Neuronal stem cell (in vitro differentiated cells): ENCODE results near the gene TECTA.

Source experiments
- DNase-seq: peaks from one replicate; pipeline ENCODE4 v3.0.0-alpha.2; 2013; ENCODE audit warnings: low spot score
- H2AFZ ChIP-seq: one replicate; pipeline ENCODE4 v1.6.1; 2013; ENCODE audit warnings: mild to moderate bottlenecking, low read length, inconsistent platforms
- H2AK5ac ChIP-seq: 2 replicates; pipeline ENCODE4 v1.6.1; 2013; ENCODE audit warnings: low read depth, mild to moderate bottlenecking, inconsistent platforms, low read length, moderate library complexity, mixed read lengths
- H2BK120ac ChIP-seq: 2 replicates; pipeline ENCODE4 v1.6.1; 2013; ENCODE audit warnings: low read depth, mild to moderate bottlenecking, inconsistent platforms, low read length, moderate library complexity, mixed read lengths
- H2BK12ac ChIP-seq: one replicate; pipeline ENCODE4 v1.6.1; 2013; ENCODE audit warnings: low read length, inconsistent platforms
- H2BK15ac ChIP-seq: 2 replicates; pipeline ENCODE4 v1.6.1; 2013; ENCODE audit warnings: mild to moderate bottlenecking, low read length, inconsistent platforms, mixed read lengths
- H2BK5ac ChIP-seq: one replicate; pipeline ENCODE4 v1.6.1; 2013; ENCODE audit warnings: inconsistent platforms, mild to moderate bottlenecking, low read length, moderate library complexity
- H3K14ac ChIP-seq: one replicate; pipeline ENCODE4 v1.6.1; 2013; ENCODE audit warnings: low read length, inconsistent platforms
- H3K18ac ChIP-seq: 2 replicates; pipeline ENCODE4 v1.6.1; 2013; ENCODE audit warnings: low read length, inconsistent platforms
- H3K23ac ChIP-seq: 2 replicates; pipeline ENCODE4 v1.6.1; 2013; ENCODE audit warnings: low read depth, mild to moderate bottlenecking, mixed read lengths, low read length, inconsistent platforms; ENCODE audit not compliant: poor library complexity
- H3K27ac ChIP-seq: replicated peaks from 3 replicates; pipeline ENCODE4 v1.5.1; 2013; ENCODE audit warnings: low read length, inconsistent platforms
- H3K27me3 ChIP-seq, 3 experiments: 2 replicates each; pipeline ENCODE4 v1.6.1; 2013; ENCODE audit warnings: low read length in 3 of 3, mild to moderate bottlenecking in 2 of 3, inconsistent platforms in 1 of 3, low read depth in 1 of 3, mixed read lengths in 1 of 3, moderate library complexity in 1 of 3; ENCODE audit not compliant: control insufficient read depth in 3 of 3, insufficient read depth in 3 of 3
- H3K36me3 ChIP-seq, 2 donors: replicated peaks in 1 of 2; 2 replicates each; pipeline ENCODE4 v1.6.1; 2013; ENCODE audit warnings: low read length in 2 of 2; ENCODE audit not compliant: control insufficient read depth in 2 of 2, insufficient read depth in 2 of 2
- H3K4ac ChIP-seq: 2 replicates; pipeline ENCODE4 v1.6.1; 2013; ENCODE audit warnings: inconsistent platforms, mild to moderate bottlenecking, low read length, moderate library complexity
- H3K4me1 ChIP-seq, 2 donors: 1 replicate in 1 of 2; 2 replicates in 1 of 2; pipeline ENCODE4 v1.6.1; 2013; ENCODE audit warnings: low read length in 2 of 2, low read depth in 1 of 2; ENCODE audit not compliant: control insufficient read depth in 2 of 2, insufficient read depth in 1 of 2
- H3K4me2 ChIP-seq: one replicate; pipeline ENCODE4 v1.6.1; 2013; ENCODE audit warnings: mild to moderate bottlenecking, low read length, inconsistent platforms; ENCODE audit not compliant: insufficient read depth, poor library complexity, severe bottlenecking
- H3K4me3 ChIP-seq, 2 donors: 2 replicates each; pipeline ENCODE4 v1.5.1; 2013; ENCODE audit warnings: low read length in 2 of 2, mild to moderate bottlenecking in 2 of 2, inconsistent platforms in 1 of 2, moderate library complexity in 1 of 2
- H3K79me1 ChIP-seq: one replicate; pipeline ENCODE4 v1.6.1; 2013; ENCODE audit warnings: low read depth, mild to moderate bottlenecking, inconsistent platforms, low read length, moderate library complexity
- H3K9ac ChIP-seq: one replicate; pipeline ENCODE4 v1.6.1; 2013; ENCODE audit warnings: mild to moderate bottlenecking, low read depth, low read length, inconsistent platforms; ENCODE audit not compliant: poor library complexity
- H3K9me3 ChIP-seq, 2 donors: replicated peaks in 1 of 2; 2 replicates each; pipeline versions ENCODE3 to v1.6.1; 2013; ENCODE audit warnings: low read length in 2 of 2, mild to moderate bottlenecking in 2 of 2, inconsistent platforms in 1 of 2, low read depth in 1 of 2, mixed read lengths in 1 of 2, moderate library complexity in 1 of 2; ENCODE audit not compliant: control insufficient read depth in 2 of 2, insufficient read depth in 1 of 2
- H4K8ac ChIP-seq: one replicate; pipeline ENCODE4 v1.6.1; 2013; ENCODE audit warnings: low read depth, mild to moderate bottlenecking, inconsistent platforms, low read length, moderate library complexity
- H4K91ac ChIP-seq: one replicate; pipeline ENCODE4 v1.6.1; 2013; ENCODE audit warnings: low read length, low read depth, mild to moderate bottlenecking, inconsistent platforms; ENCODE audit not compliant: poor library complexity
- WGBS, 2 donors: extraction: QIAGEN DNeasy Blood & Tissue Kit; methylation state at CpG; one replicate each; pipeline ENCODE4 v1.1.7; 2013; ENCODE audit warnings: missing lambda C conversion rate in 2 of 2, mixed read lengths in 1 of 2; ENCODE audit not compliant: insufficient read length in 2 of 2, insufficient replicate concordance in 1 of 2; ENCODE audit errors: extremely low coverage in 2 of 2; 5-methylcytosine and 5-hydroxymethylcytosine counted together

The TECTA gene

DNA sequence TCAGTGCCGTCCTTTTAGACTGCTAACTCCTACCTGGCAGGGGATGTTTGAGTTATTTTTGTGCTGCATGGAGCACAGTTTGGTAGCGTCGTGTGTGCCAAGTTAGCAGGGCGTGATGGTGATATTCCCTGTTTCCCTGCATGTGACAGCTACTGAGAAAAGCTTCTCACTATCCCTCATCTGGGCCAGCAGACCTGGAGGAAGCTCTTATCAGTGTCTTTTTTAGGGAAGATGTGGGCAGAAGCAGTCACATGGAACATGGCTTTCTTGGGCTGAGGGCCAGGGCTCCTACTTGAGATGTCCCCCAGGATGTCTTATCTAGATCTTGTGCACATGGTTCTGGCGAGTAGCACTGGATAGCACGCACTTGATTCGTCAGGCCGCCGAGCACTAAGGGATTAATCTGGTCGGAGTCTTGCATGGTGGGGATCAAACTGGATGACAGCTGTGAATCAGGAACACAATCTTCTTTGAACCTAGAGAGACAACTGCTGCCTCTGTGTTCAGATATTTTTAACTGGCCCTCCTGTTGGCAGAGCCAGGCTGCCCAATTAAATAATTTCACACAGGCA lies 33.8 kb downstream of the TECTA start:
- no peaks in the 10 kb centered on the region for H3K4me1 ChIP-seq
- no peak overlapping the region for H3K27ac ChIP-seq
- H3K9ac ChIP-seq, result no peak overlapping the region
- H2BK120ac ChIP-seq, result no peak overlapping the region
- DNase-seq, result no peak
- no peak overlapping the region for H3K18ac ChIP-seq
- no peak overlapping the region for H4K91ac ChIP-seq
- no peak overlapping the region for H3K23ac ChIP-seq
- no peak overlapping the region for H3K4me2 ChIP-seq
- H3K4ac ChIP-seq, result no peak overlapping the region
- no peak overlapping the region for H2AK5ac ChIP-seq
- no peaks in the 10 kb centered on the region for H3K79me1 ChIP-seq
- H3K4me3 ChIP-seq, result no peak overlapping the region
- H3K14ac ChIP-seq, result no peak overlapping the region
- no peaks in the 10 kb centered on the region for H3K27me3 ChIP-seq
- H3K36me3 ChIP-seq, result peaks cover 0 to 3% of the 10 kb centered on the region in 2 donors
- H2BK15ac ChIP-seq, result no peak overlapping the region
- H2BK12ac ChIP-seq, result no peak overlapping the region
- peaks cover 0 to 5% of the 10 kb centered on the region in 2 donors for H3K9me3 ChIP-seq
- H2AFZ ChIP-seq, result no peak overlapping the region
- H2BK5ac ChIP-seq, result no peak overlapping the region
- WGBS, 2 donors, result no CpG with 5 or more reads among the region's 10 CpGs
- H4K8ac ChIP-seq, result no peak overlapping the region

DNA sequence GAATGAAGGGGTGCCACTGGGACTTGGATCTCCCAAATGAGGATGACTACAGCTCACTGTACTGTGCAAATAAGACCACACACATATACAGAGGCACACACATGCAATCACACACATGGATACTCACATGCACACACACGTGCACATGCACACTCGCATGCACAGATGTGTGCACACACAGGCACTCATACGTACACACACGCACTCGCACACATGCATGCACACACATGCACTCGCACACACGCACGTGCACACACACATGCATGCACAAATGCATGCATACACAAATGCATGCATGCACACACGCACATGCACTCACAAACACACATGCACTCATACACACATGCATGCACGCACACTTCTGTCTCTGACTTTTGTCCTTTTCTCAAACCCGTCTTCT lies 36.0 kb downstream of the TECTA start:
- H3K4me1 ChIP-seq, result no peaks in the 10 kb centered on the region

DNA sequence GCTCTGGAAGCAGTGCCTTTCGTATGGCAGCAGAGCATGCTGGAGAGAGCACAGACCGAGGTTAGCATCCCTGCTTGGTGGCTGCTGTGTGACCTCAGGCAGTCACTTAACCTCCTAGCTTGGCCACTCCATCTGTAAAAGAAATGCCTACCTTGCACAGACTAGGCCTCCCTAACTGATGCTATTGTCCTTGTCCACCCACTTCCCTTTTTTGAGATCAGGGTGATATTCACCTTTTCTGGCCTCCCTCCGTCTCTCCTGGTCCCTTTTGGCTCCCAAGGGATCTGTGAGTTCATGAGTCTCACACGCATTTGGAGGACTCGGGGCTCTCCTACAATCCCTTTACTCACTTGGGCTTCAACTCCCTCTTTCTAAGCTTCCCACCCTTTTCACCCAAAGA lies 37.2 kb downstream of the TECTA start:
- no peak overlapping the region for H2BK120ac ChIP-seq
- no peak overlapping the region for H3K4me3 ChIP-seq
- no peak overlapping the region for H2BK5ac ChIP-seq
- no peak overlapping the region for H2BK12ac ChIP-seq
- no peak overlapping the region for H2BK15ac ChIP-seq
- no peaks in the 10 kb centered on the region for H3K79me1 ChIP-seq
- H2AK5ac ChIP-seq, result no peak overlapping the region
- no peak overlapping the region for H3K18ac ChIP-seq
- H3K36me3 ChIP-seq, result peaks cover 0 to 3% of the 10 kb centered on the region in 2 donors
- no peak overlapping the region for H3K9ac ChIP-seq
- no peaks in the 10 kb centered on the region for H3K4me1 ChIP-seq
- H3K4ac ChIP-seq, result no peak overlapping the region
- no peak overlapping the region for H3K4me2 ChIP-seq
- H3K9me3 ChIP-seq, result peaks cover 0 to 5% of the 10 kb centered on the region in 2 donors
- H3K27ac ChIP-seq, result no peak overlapping the region
- H2AFZ ChIP-seq, result no peak overlapping the region
- no peak overlapping the region for H4K8ac ChIP-seq
- no peak overlapping the region for H3K14ac ChIP-seq
- WGBS, 2 donors, result no CpG with 5 or more reads among the region's 5 CpGs
- H3K23ac ChIP-seq, result no peak overlapping the region
- H4K91ac ChIP-seq, result no peak overlapping the region
- H3K27me3 ChIP-seq, result no peaks in the 10 kb centered on the region
- DNase-seq, result no peak

More for the DNA sequence above, 36.0 kb downstream of the TECTA start:
- H3K79me1 ChIP-seq, result no peaks in the 10 kb centered on the region
- H2BK15ac ChIP-seq, result no peak overlapping the region
- H3K36me3 ChIP-seq, result peaks cover 0 to 3% of the 10 kb centered on the region in 2 donors
- H3K27ac ChIP-seq, result no peak overlapping the region
- peak overlapping the region; percentile 47 for H2BK5ac ChIP-seq
- no peak for DNase-seq
- peaks cover 0 to 5% of the 10 kb centered on the region in 2 donors for H3K9me3 ChIP-seq
- no peak overlapping the region for H2BK12ac ChIP-seq
- peak overlapping the region; percentile 29 for H4K8ac ChIP-seq
- H3K4ac ChIP-seq, result no peak overlapping the region
- peak overlapping the region; percentile 53 for H3K9ac ChIP-seq
- WGBS, 2 donors, result no CpG with 5 or more reads among the region's 11 CpGs
- H3K4me3 ChIP-seq, result peak overlapping the region in 1 of 2 donors; percentile 33
- no peak overlapping the region for H3K23ac ChIP-seq
- H2AFZ ChIP-seq, result no peak overlapping the region
- peak overlapping the region; percentile 61 for H4K91ac ChIP-seq
- H3K18ac ChIP-seq, result peak overlapping the region; percentile 24
- H2AK5ac ChIP-seq, result no peak overlapping the region
- H3K27me3 ChIP-seq, result no peaks in the 10 kb centered on the region
- H3K14ac ChIP-seq, result peak overlapping the region; percentile 85
- H2BK120ac ChIP-seq, result no peak overlapping the region
- H3K4me2 ChIP-seq, result no peak overlapping the region

DNA sequence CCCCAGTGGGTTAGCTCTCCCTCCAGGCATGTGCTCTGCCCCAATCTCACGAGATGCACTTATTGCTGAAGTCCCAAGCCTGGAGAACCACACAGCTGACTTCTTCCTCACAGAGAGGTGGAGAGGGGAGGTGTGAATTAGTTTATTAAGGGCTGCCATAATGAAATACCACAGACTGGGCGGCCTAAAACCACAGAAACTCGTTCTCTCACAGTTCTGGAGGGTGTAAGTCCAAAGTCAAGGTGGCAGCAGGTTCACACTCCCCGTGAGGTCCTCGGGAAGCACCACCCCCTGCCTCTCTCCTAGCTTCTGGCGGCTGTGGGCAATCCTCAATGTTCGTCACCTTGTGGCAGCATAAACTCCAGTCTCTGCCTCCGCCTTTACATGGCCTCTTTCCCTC lies 39.3 kb downstream of the TECTA start:
- Histone ChIP-seq H2AK5ac (no peak overlapping the region), H2BK12ac (no peak overlapping the region), H2BK120ac (no peak overlapping the region), H3K4me3 (no peak overlapping the region), H2AFZ (no peak overlapping the region), H3K79me1 (no peaks in the 10 kb centered on the region), H4K8ac (no peak overlapping the region), H3K4me1 (no peaks in the 10 kb centered on the region), H2BK15ac (no peak overlapping the region), H3K4me2 (no peak overlapping the region), H4K91ac (no peak overlapping the region), H3K9ac (no peak overlapping the region), H3K4ac (no peak overlapping the region), H3K18ac (no peak overlapping the region), H3K9me3 (peaks cover 0 to 5% of the 10 kb centered on the region in 2 donors), H3K27ac (no peak overlapping the region), H3K27me3 (no peaks in the 10 kb centered on the region), H3K23ac (no peak overlapping the region), H3K14ac (no peak overlapping the region), H2BK5ac (no peak overlapping the region), H3K36me3 (peaks cover 0 to 3% of the 10 kb centered on the region in 2 donors)
- DNase-seq, result no peak
- WGBS, 2 donors, result no CpG with 5 or more reads among the region's 8 CpGs
